Activated CD4-positive, alpha-beta memory T cell treated with anti-CD3 and anti-CD28 coated beads, Interleukin-2, amount 10 ng/mL, durations not matched to agents 7 days and 5 days (primary cell): ENCODE data around the gene HOXA5. TPM values are rescaled to one million over a fixed set of nuclear protein-coding genes. Genes with fewer than 3 reads are reported as not detected.

ENCODE experiments used
- CTCF ChIA-PET: fragments of 350-600 bp; sonication (Branson Sonifier 250); formaldehyde crosslinking; loops from one replicate; lab custom pipeline; 2021; ENCODE audit warnings: antibody characterized with exemption, inconsistent platforms; lab: Charles Lee
- POLR2A ChIA-PET: fragments of 350-600 bp; sonication (Branson Sonifier 250); formaldehyde crosslinking; loops from one replicate; lab custom pipeline; 2021; ENCODE audit warnings: antibody characterized with exemption; lab: Charles Lee
- DNase-seq: peaks from one replicate; pipeline ENCODE4 v3.0.0-alpha.2; 2020
- H3K27ac Mint-ChIP-seq: one replicate; pipeline ENCODE4 v1.8.0; 2021; ENCODE audit warnings: mild to moderate bottlenecking, mixed read lengths
- H3K27me3 Mint-ChIP-seq: one replicate; pipeline ENCODE4 v1.8.0; 2021; ENCODE audit warnings: mixed read lengths
- H3K36me3 Mint-ChIP-seq: one replicate; pipeline ENCODE4 v1.8.0; 2021; ENCODE audit warnings: low read depth, mixed read lengths
- H3K4me1 Mint-ChIP-seq: one replicate; pipeline ENCODE4 v1.8.0; 2021; ENCODE audit warnings: mixed read lengths
- H3K4me3 Mint-ChIP-seq: one replicate; pipeline ENCODE4 v1.8.0; 2021; ENCODE audit warnings: mild to moderate bottlenecking, mixed read lengths
- H3K9me3 Mint-ChIP-seq: one replicate; pipeline ENCODE4 v1.8.0; 2021; ENCODE audit warnings: mixed read lengths
- total RNA-seq, 2 experiments: library from RNA; stranded (reverse); gene quantifications; one replicate each; pipeline ENCODE4 v1.2.3, GENCODE V29; 2021

HOXA5 gene
- total RNA-seq, 2 experiments from 2014 or later, result not detected

- DNase-seq, result no peak
- Mint-ChIP-seq H3K4me3 (no peak overlapping the region), H3K4me1 (peaks cover 21% of the 10 kb centered on the region), H3K27me3 (peaks cover 89% of the 10 kb centered on the region), H3K9me3 (no peaks in the 10 kb centered on the region), H3K27ac (peak overlapping the region; percentile 48), H3K36me3 (peaks cover 3% of the 10 kb centered on the region)
- ChIA-PET CTCF (interaction anchor here (1.3 kb wide), 1 partner anchor 38 kb away, joined by 6 read pairs; no protein-coding TSS in a partner anchor), POLR2A (no interaction called here)
These were observed 14.4 kb upstream of the HOXA5 start for GRCh38 chr7:27157702-27158431.

- Mint-ChIP-seq H3K4me3 (peak overlapping the region; percentile 27), H3K4me1 (peaks cover 22% of the 10 kb centered on the region), H3K27ac (peak overlapping the region; percentile 48), H3K36me3 (peaks cover 3% of the 10 kb centered on the region), H3K9me3 (no peaks in the 10 kb centered on the region), H3K27me3 (peaks cover 87% of the 10 kb centered on the region)
- POLR2A ChIA-PET, result no interaction called here
- DNase-seq, result no peak
- CTCF ChIA-PET, result interaction anchor here (1.3 kb wide), 1 partner anchor 39 kb away, joined by 6 read pairs; no protein-coding TSS in a partner anchor
These were observed 13.6 kb upstream of the HOXA5 start for GRCh38 chr7:27156916-27157701.

DNA sequence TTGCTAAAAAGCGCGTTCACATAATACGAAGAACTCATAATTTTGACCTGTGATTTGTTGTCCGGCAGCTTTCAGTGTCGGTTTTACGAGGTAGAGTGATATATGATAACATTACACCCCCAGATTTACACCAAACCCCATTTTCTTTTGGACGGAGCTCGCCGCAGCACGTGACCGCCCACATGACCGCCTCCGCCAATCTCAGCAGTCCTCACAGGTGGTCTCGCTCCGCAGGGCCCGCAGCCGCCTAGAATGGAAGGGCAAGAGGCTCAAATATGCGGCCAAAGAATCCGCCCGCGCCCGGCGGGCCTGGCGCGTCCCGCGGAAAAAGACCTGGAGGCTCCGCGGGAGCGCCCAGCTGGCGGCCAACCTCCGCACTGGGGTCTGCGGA, 13.0 kb upstream of the HOXA5 start, which contains the start of gene HOXA7:
HOXA7 (minus strand) TSS at position 168 of the 391 bp plus-strand sequence; CDS start at position 38, 130 bp downstream.
- H3K36me3 Mint-ChIP-seq, result peaks cover 6% of the 10 kb centered on the region
- no peak for DNase-seq
- peak within 1 kb of the TSS; percentile 48 for H3K27ac Mint-ChIP-seq
- H3K9me3 Mint-ChIP-seq, result no peaks in the 10 kb centered on the region
- H3K27me3 Mint-ChIP-seq, result peaks cover 88% of the 10 kb centered on the region
- H3K4me1 Mint-ChIP-seq, result peaks cover 28% of the 10 kb centered on the region
- ChIA-PET CTCF (no interaction called here), POLR2A (no interaction called here)
- H3K4me3 Mint-ChIP-seq, result peak within 1 kb of the TSS; percentile 54

- Mint-ChIP-seq H3K27me3 (peaks cover 90% of the 10 kb centered on the region), H3K4me3 (peak overlapping the region; percentile 54), H3K4me1 (peaks cover 29% of the 10 kb centered on the region), H3K9me3 (no peaks in the 10 kb centered on the region), H3K36me3 (peaks cover 8% of the 10 kb centered on the region), H3K27ac (peak overlapping the region; percentile 35)
- no peak for DNase-seq
- POLR2A ChIA-PET, result no interaction called here
- CTCF ChIA-PET, result interaction anchor here (0.9 kb wide), 1 partner anchor 40 kb away, joined by 3 read pairs; no protein-coding TSS in a partner anchor
These were observed 12.5 kb upstream of the HOXA5 start for GRCh38 chr7:27155816-27156507.

DNA sequence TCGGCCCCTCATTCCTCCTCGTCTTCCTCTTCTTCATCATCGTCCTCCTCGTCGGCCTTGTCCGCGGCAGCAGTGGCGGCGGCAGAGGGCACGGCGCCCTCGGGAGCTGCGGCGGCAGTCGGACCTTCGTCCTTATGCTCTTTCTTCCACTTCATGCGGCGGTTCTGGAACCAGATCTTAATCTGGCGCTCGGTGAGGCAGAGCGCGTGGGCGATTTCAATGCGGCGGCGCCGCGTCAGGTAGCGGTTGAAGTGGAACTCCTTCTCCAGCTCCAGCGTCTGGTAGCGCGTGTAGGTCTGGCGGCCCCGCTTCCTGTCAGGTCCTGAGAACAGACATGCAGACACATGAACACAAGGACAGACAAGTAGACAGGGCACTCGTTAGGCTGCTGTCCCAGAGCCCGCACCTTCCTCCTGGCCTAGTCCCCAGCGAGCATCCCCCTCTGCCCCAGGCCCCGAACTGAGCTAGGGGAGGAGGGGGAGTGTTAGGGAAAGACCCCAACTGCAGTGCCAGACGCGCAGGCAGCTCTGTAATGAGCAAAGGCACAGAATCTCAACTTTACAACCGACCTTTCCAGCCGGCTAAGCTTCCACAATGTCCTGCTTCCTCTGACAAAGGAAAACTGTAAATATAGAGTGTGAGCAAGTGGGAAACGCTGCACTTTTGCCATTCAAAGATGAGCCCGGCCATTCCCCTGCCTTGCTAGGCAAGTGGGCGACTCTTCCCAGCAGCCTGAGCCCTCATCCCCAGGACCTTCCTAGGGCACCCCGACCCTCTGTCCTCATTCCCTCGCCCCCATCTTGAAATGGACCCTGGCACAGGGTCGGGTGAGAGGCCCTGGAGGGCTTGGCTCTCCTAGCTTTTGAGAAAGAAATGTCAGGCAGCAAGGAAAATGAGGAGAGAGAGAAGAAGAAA, 11.7 kb upstream of the HOXA5 start:
- POLR2A ChIA-PET, result no interaction called here
- no peak for DNase-seq
- H3K27ac Mint-ChIP-seq, result peak overlapping the region; percentile 7
- CTCF ChIA-PET, result interaction anchor here (0.9 kb wide), 1 partner anchor 41 kb away, joined by 3 read pairs; no protein-coding TSS in a partner anchor
- peaks cover 93% of the 10 kb centered on the region for H3K27me3 Mint-ChIP-seq
- no peaks in the 10 kb centered on the region for H3K9me3 Mint-ChIP-seq
- H3K4me3 Mint-ChIP-seq, result peak overlapping the region; percentile 54
- H3K36me3 Mint-ChIP-seq, result peaks cover 8% of the 10 kb centered on the region
- peaks cover 29% of the 10 kb centered on the region for H3K4me1 Mint-ChIP-seq

GRCh38 chr7:27154369-27154768, 10.9 kb upstream of the HOXA5 start:
- Mint-ChIP-seq H3K27me3 (peaks cover 92% of the 10 kb centered on the region), H3K36me3 (peaks cover 8% of the 10 kb centered on the region), H3K27ac (no peak overlapping the region), H3K4me3 (no peak overlapping the region), H3K9me3 (no peaks in the 10 kb centered on the region), H3K4me1 (peaks cover 25% of the 10 kb centered on the region)
- DNase-seq, result no peak
- ChIA-PET CTCF (no interaction called here), POLR2A (no interaction called here)

DNA sequence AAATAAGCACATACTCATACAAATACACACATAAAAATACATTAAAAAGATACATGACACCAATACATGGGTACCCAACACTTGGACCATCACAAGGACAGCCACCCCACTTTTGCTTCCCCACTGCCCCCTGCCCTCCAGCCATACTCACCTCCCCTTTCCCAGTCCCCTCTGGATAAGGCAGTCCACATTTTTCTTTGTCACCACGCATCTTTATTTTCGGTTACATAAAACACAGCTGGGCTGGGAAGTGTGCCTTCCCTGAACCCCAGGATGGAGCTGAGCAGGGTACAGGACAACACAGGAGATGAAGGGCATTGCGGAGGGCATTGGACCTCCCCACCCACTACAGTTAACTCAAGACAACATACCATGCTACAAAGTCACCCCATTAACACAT, 10.0 kb upstream of the HOXA5 start:
- H3K27me3 Mint-ChIP-seq, result peaks cover 90% of the 10 kb centered on the region
- peaks cover 24% of the 10 kb centered on the region for H3K4me1 Mint-ChIP-seq
- no peak overlapping the region for H3K27ac Mint-ChIP-seq
- CTCF ChIA-PET, result interaction anchor here (0.6 kb wide), 1 partner anchor 472 kb away, joined by 3 read pairs; no protein-coding TSS in a partner anchor
- H3K9me3 Mint-ChIP-seq, result no peaks in the 10 kb centered on the region
- no peak overlapping the region for H3K4me3 Mint-ChIP-seq
- H3K36me3 Mint-ChIP-seq, result peaks cover 8% of the 10 kb centered on the region
- POLR2A ChIA-PET, result interaction anchor here (1.4 kb wide), 1 partner anchor 13 kb away, joined by 3 read pairs; no protein-coding TSS in a partner anchor
- DNase-seq, result no peak

DNA sequence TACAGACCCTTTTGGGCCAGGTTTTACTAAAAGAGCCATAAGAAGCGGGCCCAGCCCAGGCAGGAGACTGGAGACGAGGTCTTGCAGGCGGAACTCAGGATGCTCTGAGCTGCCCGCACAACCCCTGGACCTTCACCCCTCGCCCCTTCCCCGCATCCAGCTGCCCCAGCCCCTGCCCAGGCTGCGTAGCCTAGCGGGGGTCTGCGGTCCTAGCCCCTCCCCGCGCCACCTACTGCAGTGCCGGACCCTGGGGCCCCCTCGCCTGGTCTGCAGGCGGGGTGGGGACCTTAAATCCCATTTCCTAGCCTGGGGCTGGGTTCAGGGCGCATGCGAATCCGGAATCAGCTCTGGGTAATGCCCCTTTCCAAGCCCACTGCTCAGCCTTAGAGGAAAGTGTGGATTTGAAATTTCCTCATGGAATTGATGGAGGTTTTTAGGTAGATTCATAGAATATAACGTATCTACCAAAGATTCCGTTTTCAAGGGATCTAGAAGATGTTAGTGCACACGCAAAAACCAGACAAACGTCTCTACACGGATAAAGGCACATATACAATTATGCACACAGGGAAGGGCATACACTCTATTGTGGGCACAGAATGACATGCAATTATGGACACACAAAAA, 9.4 kb upstream of the HOXA5 start:
- ChIA-PET POLR2A (interaction anchor here (0.8 to 1.4 kb wide), 2 partner anchors 13 to 62 kb away, joined by 3 read pairs; no protein-coding TSS in a partner anchor), CTCF (interaction anchor here (1.1 kb wide), 1 partner anchor 8 kb away, joined by 5 read pairs; no protein-coding TSS in a partner anchor)
- DNase-seq, result no peak
- peaks cover 90% of the 10 kb centered on the region for H3K27me3 Mint-ChIP-seq
- peaks cover 26% of the 10 kb centered on the region for H3K4me1 Mint-ChIP-seq
- no peaks in the 10 kb centered on the region for H3K9me3 Mint-ChIP-seq
- peaks cover 8% of the 10 kb centered on the region for H3K36me3 Mint-ChIP-seq
- no peak overlapping the region for H3K4me3 Mint-ChIP-seq
- H3K27ac Mint-ChIP-seq, result no peak overlapping the region

GRCh38 chr7:27151931-27152815, 8.7 kb upstream of the HOXA5 start, which contains the start of gene HOXA3:
HOXA3 (minus strand) TSS chr7:27152583; CDS start chr7:27110640, 41,943 bp downstream.
- ChIA-PET CTCF (interaction anchor here (1.1 kb wide), 1 partner anchor 9 kb away, joined by 5 read pairs; no protein-coding TSS in a partner anchor), POLR2A (interaction anchor here (0.8 to 1.4 kb wide), 2 partner anchors 14 to 62 kb away, joined by 3 read pairs; no protein-coding TSS in a partner anchor)
- H3K9me3 Mint-ChIP-seq, result no peaks in the 10 kb centered on the region
- DNase-seq, result no peak
- peak within 1 kb of the TSS; percentile 38 for H3K4me3 Mint-ChIP-seq
- peaks cover 87% of the 10 kb centered on the region for H3K27me3 Mint-ChIP-seq
- peaks cover 23% of the 10 kb centered on the region for H3K4me1 Mint-ChIP-seq
- H3K36me3 Mint-ChIP-seq, result peaks cover 8% of the 10 kb centered on the region
- peak within 1 kb of the TSS; percentile 42 for H3K27ac Mint-ChIP-seq

DNA sequence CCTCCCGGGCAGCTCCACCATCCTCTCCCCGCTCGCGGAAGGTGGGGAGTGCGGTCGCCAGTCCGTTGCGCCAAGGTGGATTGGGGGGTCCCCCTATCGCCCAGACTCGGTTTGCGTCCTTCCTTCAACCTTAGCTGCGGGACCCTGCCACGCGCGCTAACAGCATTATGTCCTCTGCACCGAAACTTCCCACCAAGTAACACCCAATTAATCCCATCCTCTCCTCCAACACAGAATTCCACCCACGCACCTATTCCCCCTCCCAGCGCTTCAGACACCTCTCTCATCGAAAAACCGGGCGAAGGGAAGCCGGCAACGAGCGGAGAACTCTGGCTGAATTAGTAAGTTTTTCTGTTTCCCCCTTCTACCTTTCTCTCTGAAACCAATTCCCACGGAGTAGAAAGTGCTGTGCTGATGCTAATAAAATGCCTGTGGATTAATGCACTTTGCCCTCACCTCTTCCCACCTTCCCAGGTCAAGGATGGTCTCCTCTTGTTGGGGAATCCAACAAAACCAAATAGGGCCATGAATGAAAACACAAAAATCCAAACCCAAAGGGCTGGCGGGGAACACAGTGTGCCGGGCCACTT, 8.0 kb upstream of the HOXA5 start:
- Mint-ChIP-seq H3K27me3 (peaks cover 89% of the 10 kb centered on the region), H3K4me3 (peak overlapping the region; percentile 38), H3K36me3 (peaks cover 8% of the 10 kb centered on the region), H3K9me3 (no peaks in the 10 kb centered on the region), H3K4me1 (peaks cover 23% of the 10 kb centered on the region), H3K27ac (peak overlapping the region; percentile 42)
- ChIA-PET CTCF (interaction anchor here (0.6 to 3.1 kb wide), 10 partner anchors 10 to 470 kb away, joined by 3 to 16 read pairs (median 6); no protein-coding TSS in a partner anchor), POLR2A (interaction anchor here (1.0 to 2.0 kb wide), 2 partner anchors 10 to 32 kb away, joined by 3 to 7 read pairs; no protein-coding TSS in a partner anchor)
- DNase-seq, result no peak
